Esophagus (tissue), 2 donors: Measurements from ENCODE around the gene TSPAN18. TPM values are rescaled to one million over a fixed set of nuclear protein-coding genes. Genes with fewer than 3 reads are reported as not detected.
A peak's percentile ranks its signal among the peaks of the same experiment; 100 is the strongest.

Experiments used
- H3K27ac ChIP-seq, 2 donors: one replicate each; pipeline ENCODE4 v1.5.1; 2013; ENCODE audit warnings: low read depth in 2 of 2, mild to moderate bottlenecking in 2 of 2, inconsistent platforms in 1 of 2, low read length in 1 of 2, moderate library complexity in 1 of 2
- H3K27me3 ChIP-seq, 2 donors: one replicate each; pipeline ENCODE4 v1.6.1; 2013; ENCODE audit warnings: low read length in 2 of 2, control low read depth in 1 of 2, mild to moderate bottlenecking in 1 of 2; ENCODE audit not compliant: insufficient read depth in 2 of 2, control insufficient read depth in 1 of 2
- H3K36me3 ChIP-seq, 2 donors: one replicate each; pipeline ENCODE4 v1.6.1; 2013; ENCODE audit warnings: low read length in 1 of 2; ENCODE audit not compliant: control insufficient read depth in 2 of 2, insufficient read depth in 2 of 2
- H3K4me1 ChIP-seq, 2 donors: one replicate each; pipeline ENCODE4 v1.6.1; 2013; ENCODE audit warnings: low read length in 1 of 2; ENCODE audit not compliant: control insufficient read depth in 2 of 2, insufficient read depth in 2 of 2
- H3K4me3 ChIP-seq, 2 donors: one replicate each; pipeline ENCODE4 v1.5.1; 2013; ENCODE audit warnings: low read length in 2 of 2, mild to moderate bottlenecking in 2 of 2, low read depth in 1 of 2, moderate library complexity in 1 of 2
- H3K9me3 ChIP-seq, 2 donors: one replicate each; pipeline ENCODE4 v1.6.1; 2013; ENCODE audit warnings: mild to moderate bottlenecking in 2 of 2, low read depth in 1 of 2, low read length in 1 of 2, moderate library complexity in 1 of 2; ENCODE audit not compliant: control insufficient read depth in 2 of 2, insufficient read depth in 1 of 2
- WGBS, 2 donors: extraction: QIAGEN DNeasy Blood & Tissue Kit; methylation state at CpG; one replicate each; pipeline ENCODE4 v1.1.7; 2013; 5-methylcytosine and 5-hydroxymethylcytosine counted together
- polyA plus RNA-seq, 2 donors: library from polyadenylated mRNA; stranded (reverse); fragments of 200-250 nt; gene quantifications; one replicate each; pipeline ENCODE4 v1.2.3, GENCODE V29; 2013
- donor health status: healthy with polysubstance abuse.
- donor health status: Bipolar disorder and iron deficiency.

Gene TSPAN18
- polyA plus RNA-seq, 2 donors = 2.2 to 3.1 TPM

DNA sequence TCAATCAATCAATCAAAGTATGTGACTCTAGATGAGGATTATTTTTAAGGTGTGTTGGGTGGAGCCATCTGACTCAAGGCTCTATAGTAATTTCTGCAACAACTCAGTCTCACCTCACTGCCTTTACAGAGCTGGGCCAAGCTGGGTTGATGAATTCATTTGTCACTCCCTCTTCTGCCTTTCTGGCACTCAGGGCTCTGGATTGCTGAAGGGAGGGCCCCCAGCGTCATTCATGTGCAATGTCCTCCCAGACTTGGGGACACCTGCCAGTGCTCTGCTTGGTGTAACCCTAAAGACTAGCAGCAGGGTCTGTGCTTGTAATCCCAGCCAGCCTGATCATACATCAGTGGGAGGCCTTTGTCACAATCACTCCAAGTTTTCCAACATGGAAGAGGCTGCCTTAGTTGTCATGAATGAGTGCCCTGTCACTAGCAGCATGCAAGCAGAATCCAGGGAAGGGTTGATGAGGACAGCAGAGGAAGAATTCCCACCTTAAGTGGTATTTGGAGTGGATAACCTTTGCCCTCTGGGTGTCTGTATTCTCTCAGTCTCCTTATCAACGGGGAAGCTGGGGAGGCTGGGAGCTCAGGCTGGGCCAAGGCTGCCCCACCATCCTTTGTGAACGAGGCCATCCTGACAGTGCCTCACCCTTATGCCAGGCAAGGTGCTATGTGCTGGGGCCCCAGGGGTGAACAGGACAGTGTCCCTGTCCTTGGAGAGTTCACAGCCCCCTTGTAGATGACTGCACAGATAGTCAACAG, 225.9 kb downstream of the TSPAN18 start:
- H3K36me3 ChIP-seq = no peaks in the 10 kb centered on the region
- H3K27me3 ChIP-seq = no peaks in the 10 kb centered on the region
- H3K9me3 ChIP-seq = no peaks in the 10 kb centered on the region
- no peak overlapping the region for H3K4me3 ChIP-seq
- peak overlapping the region; percentile 55 to 62 for H3K27ac ChIP-seq
- WGBS, 2 donors = 55 to 67% methylated on average over 3 of the region's 3 CpGs
- peaks cover 0 to 6% of the 10 kb centered on the region in 2 donors for H3K4me1 ChIP-seq

- Histone ChIP-seq H3K4me1 (peaks cover 0 to 6% of the 10 kb centered on the region in 2 donors), H3K9me3 (no peaks in the 10 kb centered on the region), H3K36me3 (no peaks in the 10 kb centered on the region), H3K27me3 (no peaks in the 10 kb centered on the region), H3K27ac (no peak overlapping the region), H3K4me3 (no peak overlapping the region)
- WGBS, 2 donors = 83 to 87% methylated on average over 12 of the region's 12 CpGs
Observed at GRCh38 chr11:44954051-44954906, 227.5 kb downstream of the TSPAN18 start.

- H3K4me1 ChIP-seq = peaks cover 0 to 6% of the 10 kb centered on the region in 2 donors
- H3K36me3 ChIP-seq = no peaks in the 10 kb centered on the region
- WGBS, 2 donors = 53 to 61% methylated on average over 5 of the region's 5 CpGs
- no peaks in the 10 kb centered on the region for H3K9me3 ChIP-seq
- H3K27me3 ChIP-seq = no peaks in the 10 kb centered on the region
- no peak overlapping the region for H3K27ac ChIP-seq
- no peak overlapping the region for H3K4me3 ChIP-seq
Observed at GRCh38 chr11:44955015-44955738, 228.4 kb downstream of the TSPAN18 start.

DNA sequence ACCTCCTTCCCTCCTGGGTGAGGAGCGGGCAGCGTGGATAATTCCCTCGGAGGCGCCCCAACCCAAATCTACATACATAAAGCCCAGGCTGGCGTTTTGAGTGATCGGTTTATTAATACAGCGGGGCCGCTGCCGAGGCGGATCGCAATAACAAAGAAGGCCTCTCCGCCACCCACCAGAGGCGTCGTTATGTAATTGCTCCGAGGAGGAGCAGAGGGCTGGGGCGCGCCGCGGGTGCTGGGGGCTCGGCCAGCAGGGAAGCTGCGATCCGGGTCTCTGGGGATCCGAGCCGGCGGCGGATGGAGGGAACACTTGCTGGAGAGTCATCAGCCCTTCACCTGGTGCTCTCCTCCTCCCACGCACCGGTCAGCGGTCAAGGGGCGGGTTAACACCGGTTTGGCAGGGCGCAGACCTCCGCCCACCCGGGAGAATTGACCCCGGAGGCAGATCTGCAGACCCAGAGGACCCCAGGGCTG, 230.3 kb downstream of the TSPAN18 start:
- no peaks in the 10 kb centered on the region for H3K36me3 ChIP-seq
- no peaks in the 10 kb centered on the region for H3K9me3 ChIP-seq
- 35 to 38% methylated on average over 34 to 35 of the region's 35 CpGs for WGBS, 2 donors
- H3K27me3 ChIP-seq = no peaks in the 10 kb centered on the region
- H3K4me3 ChIP-seq = no peak overlapping the region
- peaks cover 0 to 6% of the 10 kb centered on the region in 2 donors for H3K4me1 ChIP-seq
- no peak overlapping the region for H3K27ac ChIP-seq

DNA sequence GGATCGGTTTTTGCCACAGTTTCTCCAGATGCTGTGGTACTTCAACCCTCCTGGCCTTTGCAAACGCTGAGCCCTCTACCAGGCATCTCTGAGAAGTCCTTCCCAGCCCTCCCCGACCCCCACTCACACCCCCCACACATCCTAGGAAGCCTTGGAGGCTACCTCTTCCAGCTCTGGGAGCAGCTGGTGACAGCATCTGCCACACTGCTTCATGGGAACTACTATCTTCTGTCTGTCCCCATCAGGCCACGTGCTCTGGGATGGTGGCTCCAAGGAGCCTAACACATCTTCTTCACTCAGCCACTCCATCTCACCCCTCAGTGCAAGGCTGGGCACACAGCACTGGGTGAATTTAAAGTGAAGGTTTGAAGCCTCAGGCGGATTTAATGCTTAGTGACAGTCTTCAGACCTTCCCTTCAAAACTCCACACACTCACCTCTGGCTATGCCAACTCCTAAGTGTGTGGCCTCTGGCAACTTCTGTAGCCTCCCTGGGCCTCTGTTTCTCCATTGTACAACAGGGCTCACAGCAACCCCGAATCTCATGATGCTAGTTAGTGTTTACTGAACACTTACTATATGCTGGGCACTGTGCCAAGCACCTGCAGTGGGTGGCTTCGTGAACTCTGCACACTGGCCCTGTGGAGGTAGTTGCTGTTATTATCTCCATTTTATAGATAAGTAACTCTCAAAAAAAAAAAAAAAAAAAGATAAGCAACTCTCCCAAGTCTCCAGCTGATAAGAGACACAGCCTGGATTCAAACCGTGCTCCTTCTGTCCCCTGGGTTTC, 231.2 kb downstream of the TSPAN18 start:
- H3K9me3 ChIP-seq = no peaks in the 10 kb centered on the region
- H3K4me1 ChIP-seq = peaks cover 0 to under 1% of the 10 kb centered on the region in 2 donors
- H3K27ac ChIP-seq = no peak overlapping the region
- WGBS, 2 donors = 69 to 77% methylated on average over 8 of the region's 8 CpGs
- no peak overlapping the region for H3K4me3 ChIP-seq
- no peaks in the 10 kb centered on the region for H3K27me3 ChIP-seq
- H3K36me3 ChIP-seq = no peaks in the 10 kb centered on the region

- Histone ChIP-seq H3K27me3 (no peaks in the 10 kb centered on the region), H3K9me3 (no peaks in the 10 kb centered on the region), H3K4me1 (no peaks in the 10 kb centered on the region), H3K4me3 (no peak overlapping the region), H3K27ac (no peak overlapping the region), H3K36me3 (no peaks in the 10 kb centered on the region)
- WGBS, 2 donors = 79 to 81% methylated on average over 3 of the region's 3 CpGs
Observed at GRCh38 chr11:44959064-44959463, 232.3 kb downstream of the TSPAN18 start.

GRCh38 chr11:44960200-44960845, 233.6 kb downstream of the TSPAN18 start:
- Histone ChIP-seq H3K4me3 (no peak overlapping the region), H3K9me3 (no peaks in the 10 kb centered on the region), H3K27ac (no peak overlapping the region), H3K27me3 (no peaks in the 10 kb centered on the region), H3K4me1 (no peaks in the 10 kb centered on the region), H3K36me3 (no peaks in the 10 kb centered on the region)
- 49 to 53% methylated on average over 7 of the region's 7 CpGs for WGBS, 2 donors

DNA sequence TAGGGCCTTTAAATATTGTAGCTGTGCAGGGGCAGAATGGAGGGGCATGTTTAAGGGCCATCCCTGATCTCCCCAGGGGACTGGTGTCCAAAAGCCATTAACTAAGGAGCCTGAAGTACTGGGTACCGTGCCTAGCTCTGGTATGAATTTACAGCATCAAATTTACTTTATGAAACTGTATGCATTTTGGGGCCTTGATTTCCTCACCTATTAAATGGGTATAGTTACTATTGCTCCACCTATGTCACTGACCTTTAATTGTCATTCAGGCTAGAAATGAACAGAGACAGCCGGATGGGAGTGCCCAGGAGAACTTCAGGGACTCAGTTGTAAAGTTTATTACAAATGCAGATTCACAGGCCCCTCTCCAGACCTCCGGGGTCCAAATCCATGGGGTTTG, 235.7 kb downstream of the TSPAN18 start:
- WGBS, 2 donors = 86 to 87% methylated on average over 3 of the region's 3 CpGs
- no peak overlapping the region for H3K27ac ChIP-seq
- H3K4me3 ChIP-seq = no peak overlapping the region
- H3K27me3 ChIP-seq = no peaks in the 10 kb centered on the region
- no peaks in the 10 kb centered on the region for H3K4me1 ChIP-seq
- no peaks in the 10 kb centered on the region for H3K9me3 ChIP-seq
- H3K36me3 ChIP-seq = no peaks in the 10 kb centered on the region
